K562 treated with DMSO at 1 percent for 12 hours (cell line): ENCODE data around the gene RAB33A. TPM values are rescaled to one million over a fixed set of nuclear protein-coding genes. Genes with fewer than 3 reads are reported as not detected.

ENCODE experiments used
- total RNA-seq: library from RNA; unstranded; fragments of 300-600 nt; gene quantifications from 2 replicates; pipeline ENCODE4 v1.2.3, GENCODE V29; 2022; ENCODE audit not compliant: insufficient read depth

The RAB33A gene
- not detected in 2 replicates for total RNA-seq

DNA sequence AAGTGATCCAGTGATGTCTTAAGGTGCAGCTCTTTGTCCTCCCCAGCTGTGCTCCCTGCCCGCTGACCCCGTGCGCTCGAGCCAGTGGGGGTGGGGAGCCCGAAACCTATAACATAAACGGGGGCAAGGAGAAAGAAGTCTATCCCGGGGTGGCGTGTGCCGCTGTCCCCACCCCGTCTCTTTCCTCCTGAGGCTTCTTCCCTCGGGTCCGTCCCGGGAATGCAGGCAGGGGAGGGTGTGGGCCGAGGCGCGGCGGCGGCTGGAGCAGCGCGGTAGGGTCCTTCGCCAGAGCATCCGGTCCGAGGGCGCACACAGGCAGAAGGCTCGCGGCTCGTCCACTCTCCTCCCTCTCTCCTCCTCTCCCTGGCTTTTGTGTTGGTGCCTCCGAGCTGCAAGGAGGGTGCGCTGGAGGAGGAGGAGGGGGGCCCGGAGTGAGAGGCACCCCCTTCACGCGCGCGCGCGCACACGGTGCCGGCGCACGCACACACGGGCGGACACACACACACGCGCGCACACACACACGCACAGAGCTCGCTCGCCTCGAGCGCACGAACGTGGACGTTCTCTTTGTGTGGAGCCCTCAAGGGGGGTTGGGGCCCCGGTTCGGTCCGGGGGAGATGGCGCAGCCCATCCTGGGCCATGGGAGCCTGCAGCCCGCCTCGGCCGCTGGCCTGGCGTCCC, at the start of gene RAB33A:
Gene RAB33A, plus strand, starts transcription at position 517 of the 681 bp plus-strand sequence. Its CDS starts 101 bp downstream, at position 618.

DNA sequence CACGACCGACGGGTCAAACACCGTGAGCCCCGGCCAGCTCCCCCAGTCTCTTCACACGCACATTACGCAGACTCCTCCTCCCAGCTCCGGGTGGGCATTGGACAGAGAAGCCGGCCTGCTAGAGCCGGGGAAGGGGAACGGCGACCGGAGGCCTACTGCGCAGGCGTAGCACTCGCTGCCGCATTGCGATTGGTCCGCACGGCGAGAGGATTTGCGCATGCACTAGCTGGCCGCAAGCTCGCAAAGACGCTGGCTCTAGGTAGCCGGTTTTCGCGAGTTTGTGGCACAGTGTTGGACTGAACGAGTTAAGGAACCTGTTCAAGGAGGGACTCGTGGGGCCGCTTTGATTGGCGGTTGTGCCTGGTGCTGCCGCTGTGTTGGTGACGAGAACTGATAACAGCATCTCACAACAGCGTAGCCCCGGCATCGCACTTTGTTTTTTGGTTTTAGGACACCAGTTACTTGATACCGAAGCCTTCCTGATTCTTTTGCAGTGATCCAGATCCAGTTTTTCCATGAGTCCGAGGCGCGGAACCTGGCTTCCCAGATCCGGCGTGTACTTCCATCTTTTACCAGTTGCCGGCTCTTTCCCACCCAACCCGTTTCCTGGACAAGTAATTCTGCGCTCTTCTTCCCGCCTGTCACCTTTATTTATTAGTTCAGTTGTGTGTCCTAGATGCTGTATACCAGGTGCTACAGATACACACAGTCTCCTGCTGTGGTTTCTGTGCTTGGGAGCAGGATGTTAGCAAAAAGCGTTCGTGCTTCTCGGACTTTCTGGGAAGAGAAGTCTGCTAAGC, 5.9 kb upstream of the RAB33A start, which contains the start of gene AIFM1:
Gene AIFM1, minus strand, starts transcription at position 139 of the 800 bp plus-strand sequence. CDS start 185 bp downstream, outside the sequence.

Other genes with a start within 250 kb of the RAB33A start
- gene BCORL1, start 189.3 kb upstream of the RAB33A start, total RNA-seq: 5.0 and 22.5 TPM in 2 replicates
- 21.2 and 51.1 TPM in 2 replicates for gene ELF4, start 61.5 kb upstream of the RAB33A start, total RNA-seq
- 73.2 and 91.3 TPM in 2 replicates for gene AIFM1, start 6.1 kb upstream of the RAB33A start, total RNA-seq
- gene ZNF280C, start 96.9 kb downstream of the RAB33A start, total RNA-seq: 0.81 and 4.0 TPM in 2 replicates
- 12.6 and 23.7 TPM in 2 replicates for gene SLC25A14, start 168.0 kb downstream of the RAB33A start, total RNA-seq
- not detected in 2 replicates for gene GPR119, start 213.7 kb downstream of the RAB33A start, total RNA-seq
- gene RBMX2, start 230.0 kb downstream of the RAB33A start, total RNA-seq: 25.2 and 29.9 TPM in 2 replicates